Choroid plexus epithelial cell (primary cell): Measurements from ENCODE around the gene DNAI1.
A peak's percentile ranks its signal among the peaks of the same experiment; 100 is the strongest.
"Not testable (repeated sequence)": the region's sequence is repeated elsewhere in the genome, so short reads cannot be mapped to it uniquely, and the experiment has no call there.

Experiments used
- DNase-seq: peaks from one replicate; pipeline ENCODE4 v3.0.0-alpha.2; 2010; ENCODE audit warnings: low read depth
- H3K4me3 ChIP-seq: 2 replicates; pipeline ENCODE4 v1.5.1; 2011; ENCODE audit warnings: low read depth, mild to moderate bottlenecking, control low read depth, low read length, moderate library complexity
- CTCF ChIP-seq: conservative IDR thresholded peaks from 2 replicates; pipeline ENCODE4 v1.5.1; 2011; ENCODE audit warnings: low read depth, mild to moderate bottlenecking, control low read depth, inconsistent platforms, low read length, moderate library complexity

Gene DNAI1

GRCh38 chr9:34521406-34522045 lies 62.9 kb downstream of the DNAI1 start:
- no peak overlapping the region for H3K4me3 ChIP-seq
- DNase-seq = no peak
- TF ChIP-seq CTCF = no peak

- peak overlapping the region; percentile 43 for H3K4me3 ChIP-seq
- DNase-seq = no peak
- no peak for TF ChIP-seq CTCF
Observed at GRCh38 chr9:34522091-34522887, 63.7 kb downstream of the DNAI1 start.

GRCh38 chr9:34522971-34523797 lies 64.6 kb downstream of the DNAI1 start, which contains the start of gene ENHO:
TSS of gene ENHO (minus strand) at chr9:34522990. CDS start at chr9:34521695, 1,295 bp downstream.
- peak within 1 kb of the TSS; percentile 43 for H3K4me3 ChIP-seq
- peak; percentile 87 for DNase-seq
- TF ChIP-seq CTCF = no peak

GRCh38 chr9:34524349-34524748 lies 65.7 kb downstream of the DNAI1 start:
- H3K4me3 ChIP-seq = no peak overlapping the region
- TF ChIP-seq CTCF = no peak
- peak; percentile 40 for DNase-seq

- H3K4me3 ChIP-seq = no peak overlapping the region
- TF ChIP-seq CTCF = no peak
- no peak for DNase-seq
Observed at GRCh38 chr9:34526026-34526425, 67.4 kb downstream of the DNAI1 start.

GRCh38 chr9:34532041-34532440 lies 73.4 kb downstream of the DNAI1 start:
- not testable (repeated sequence) for DNase-seq, H3K4me3 ChIP-seq

GRCh38 chr9:34536685-34537084 lies 78.1 kb downstream of the DNAI1 start:
- TF ChIP-seq CTCF = no peak
- H3K4me3 ChIP-seq = no peak overlapping the region
- no peak for DNase-seq
